Central memory CD8-positive, alpha-beta T cell (primary cell): Measurements from ENCODE around the gene TKT.

Source experiments
- ATAC-seq: fragments of 150-1000 bp; cut with Tn5 transposase; replicated peaks from 2 replicates; pipeline ENCODE4 v1.10.0; 2022; ENCODE audit warnings: mild to moderate bottlenecking, moderate FRiP score, moderate number of reproducible peaks; ENCODE audit not compliant: poor library complexity, severe bottlenecking; ENCODE audit errors: extremely low read depth
- DNase-seq, 2 donors: peaks; one replicate each; pipeline ENCODE4 v3.0.0; 2021; ENCODE audit warnings: low spot score in 2 of 2
- H3K27ac Mint-ChIP-seq: one replicate; pipeline ENCODE4 v1.8.0; 2022; ENCODE audit warnings: low read depth, mild to moderate bottlenecking, moderate library complexity, mixed read lengths
- H3K27me3 Mint-ChIP-seq: one replicate; pipeline ENCODE4 v1.8.0; 2022; ENCODE audit warnings: mixed read lengths
- H3K36me3 Mint-ChIP-seq: one replicate; pipeline ENCODE4 v1.8.0; 2022; ENCODE audit warnings: mild to moderate bottlenecking, moderate library complexity, mixed read lengths; ENCODE audit not compliant: insufficient read depth
- H3K4me1 Mint-ChIP-seq: one replicate; pipeline ENCODE4 v1.8.0; 2022; ENCODE audit warnings: mixed read lengths
- H3K4me3 Mint-ChIP-seq: one replicate; pipeline ENCODE4 v1.8.0; 2022; ENCODE audit warnings: mild to moderate bottlenecking, moderate library complexity, mixed read lengths
- H3K9me3 Mint-ChIP-seq: one replicate; pipeline ENCODE4 v1.8.0; 2022; ENCODE audit warnings: mixed read lengths

Gene TKT

GRCh38 chr3:53182764-53183355, 73.0 kb downstream of the TKT start:
- ATAC-seq (no peak), DNase-seq (no peak)
- Mint-ChIP-seq H3K9me3 (no peaks in the 10 kb centered on the region), H3K27me3 (no peaks in the 10 kb centered on the region), H3K4me1 (peaks cover 5% of the 10 kb centered on the region), H3K36me3 (peaks cover 46% of the 10 kb centered on the region), H3K27ac (no peak overlapping the region), H3K4me3 (no peak overlapping the region)

GRCh38 chr3:53181528-53181927, 74.3 kb downstream of the TKT start:
- peaks cover 40% of the 10 kb centered on the region for H3K36me3 Mint-ChIP-seq
- H3K27me3 Mint-ChIP-seq, result no peaks in the 10 kb centered on the region
- H3K27ac Mint-ChIP-seq, result no peak overlapping the region
- ATAC-seq (no peak), DNase-seq (no peak)
- peaks cover 5% of the 10 kb centered on the region for H3K4me1 Mint-ChIP-seq
- H3K4me3 Mint-ChIP-seq, result no peak overlapping the region
- H3K9me3 Mint-ChIP-seq, result no peaks in the 10 kb centered on the region

- ATAC-seq, result no peak
- Mint-ChIP-seq H3K4me3 (no peak overlapping the region), H3K36me3 (peaks cover 38% of the 10 kb centered on the region), H3K9me3 (no peaks in the 10 kb centered on the region), H3K27ac (no peak overlapping the region), H3K4me1 (peaks cover 8% of the 10 kb centered on the region), H3K27me3 (no peaks in the 10 kb centered on the region)
- DNase-seq, result no peak
These were observed 74.8 kb downstream of the TKT start for GRCh38 chr3:53181024-53181371.

DNA sequence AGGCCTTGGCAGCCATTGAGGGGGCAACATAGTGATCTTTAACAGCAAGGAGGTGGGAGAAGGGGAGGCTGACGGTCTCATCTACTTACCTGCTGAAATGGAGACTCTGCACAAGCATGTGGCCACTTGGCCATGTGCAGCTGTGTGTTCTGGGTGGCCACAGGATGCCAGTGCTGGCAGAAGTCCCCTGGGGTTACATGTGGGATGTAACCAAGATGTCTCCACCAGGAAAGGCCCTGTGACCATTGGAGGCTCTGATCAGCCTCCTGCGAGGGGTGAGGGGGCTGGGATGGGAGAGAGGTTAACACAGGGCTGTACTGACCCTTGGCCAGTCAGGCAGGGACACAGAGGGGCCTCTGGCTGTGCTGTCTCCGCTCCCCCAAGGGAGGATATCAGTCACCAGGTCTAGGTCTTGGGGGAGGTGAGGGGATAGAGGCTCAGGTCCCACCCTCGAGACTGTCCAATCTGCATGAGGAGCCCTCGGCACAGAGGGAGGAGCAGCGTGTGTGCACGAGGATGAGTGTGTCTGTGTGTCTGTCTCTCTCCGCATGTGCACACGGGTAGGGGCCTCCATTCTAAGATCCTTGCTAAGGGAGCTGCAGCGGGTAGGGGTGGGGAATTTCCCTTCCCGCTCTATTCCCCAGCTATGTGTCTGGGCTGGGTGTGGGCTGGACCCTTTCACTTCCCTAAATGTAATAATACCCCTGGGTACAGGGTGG, 75.4 kb downstream of the TKT start:
- Mint-ChIP-seq H3K4me3 (no peak overlapping the region), H3K4me1 (peaks cover 13% of the 10 kb centered on the region), H3K27ac (no peak overlapping the region), H3K9me3 (no peaks in the 10 kb centered on the region), H3K27me3 (no peaks in the 10 kb centered on the region), H3K36me3 (peaks cover 33% of the 10 kb centered on the region)
- no peak for DNase-seq
- ATAC-seq, result peak; percentile 59

DNA sequence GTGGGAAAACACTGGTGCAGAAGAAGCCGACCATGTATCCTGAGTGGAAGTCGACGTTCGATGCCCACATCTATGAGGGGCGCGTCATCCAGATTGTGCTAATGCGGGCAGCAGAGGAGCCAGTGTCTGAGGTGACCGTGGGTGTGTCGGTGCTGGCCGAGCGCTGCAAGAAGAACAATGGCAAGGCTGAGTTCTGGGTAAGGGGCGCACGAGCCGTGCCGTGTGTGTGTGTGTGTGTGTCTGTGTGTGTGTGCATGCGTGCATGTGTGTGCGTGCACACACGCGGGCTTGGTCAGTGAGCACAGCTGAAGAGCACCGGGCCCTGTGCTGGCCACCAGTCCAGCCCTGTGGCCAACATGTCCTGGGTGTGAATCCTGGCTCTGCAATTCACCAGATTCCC, 76.2 kb downstream of the TKT start:
- Mint-ChIP-seq H3K27ac (no peak overlapping the region), H3K9me3 (no peaks in the 10 kb centered on the region), H3K27me3 (no peaks in the 10 kb centered on the region), H3K4me3 (no peak overlapping the region), H3K4me1 (peaks cover 14% of the 10 kb centered on the region), H3K36me3 (peaks cover 28% of the 10 kb centered on the region)
- no peak for ATAC-seq
- DNase-seq, result no peak

DNA sequence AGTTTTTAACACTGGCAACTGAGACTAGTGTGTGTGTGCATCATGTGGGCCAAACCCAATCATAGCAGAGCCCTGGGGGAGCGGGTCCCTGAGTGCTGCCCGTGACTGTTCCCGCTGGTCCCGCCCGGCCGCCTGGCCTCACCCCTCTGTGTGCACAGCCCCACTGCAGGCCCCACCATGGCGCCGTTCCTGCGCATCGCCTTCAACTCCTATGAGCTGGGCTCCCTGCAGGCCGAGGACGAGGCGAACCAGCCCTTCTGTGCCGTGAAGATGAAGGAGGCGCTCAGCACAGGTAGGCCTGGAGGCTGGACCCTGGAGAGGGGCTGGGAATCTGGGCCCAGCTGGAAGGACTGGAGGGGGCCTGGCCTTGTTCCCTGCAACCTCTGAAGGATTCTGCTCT, 77.6 kb downstream of the TKT start:
- no peak for ATAC-seq
- H3K4me3 Mint-ChIP-seq, result no peak overlapping the region
- no peak overlapping the region for H3K27ac Mint-ChIP-seq
- H3K9me3 Mint-ChIP-seq, result no peaks in the 10 kb centered on the region
- H3K4me1 Mint-ChIP-seq, result peaks cover 20% of the 10 kb centered on the region
- H3K27me3 Mint-ChIP-seq, result no peaks in the 10 kb centered on the region
- H3K36me3 Mint-ChIP-seq, result peaks cover 24% of the 10 kb centered on the region
- DNase-seq, result no peak

DNA sequence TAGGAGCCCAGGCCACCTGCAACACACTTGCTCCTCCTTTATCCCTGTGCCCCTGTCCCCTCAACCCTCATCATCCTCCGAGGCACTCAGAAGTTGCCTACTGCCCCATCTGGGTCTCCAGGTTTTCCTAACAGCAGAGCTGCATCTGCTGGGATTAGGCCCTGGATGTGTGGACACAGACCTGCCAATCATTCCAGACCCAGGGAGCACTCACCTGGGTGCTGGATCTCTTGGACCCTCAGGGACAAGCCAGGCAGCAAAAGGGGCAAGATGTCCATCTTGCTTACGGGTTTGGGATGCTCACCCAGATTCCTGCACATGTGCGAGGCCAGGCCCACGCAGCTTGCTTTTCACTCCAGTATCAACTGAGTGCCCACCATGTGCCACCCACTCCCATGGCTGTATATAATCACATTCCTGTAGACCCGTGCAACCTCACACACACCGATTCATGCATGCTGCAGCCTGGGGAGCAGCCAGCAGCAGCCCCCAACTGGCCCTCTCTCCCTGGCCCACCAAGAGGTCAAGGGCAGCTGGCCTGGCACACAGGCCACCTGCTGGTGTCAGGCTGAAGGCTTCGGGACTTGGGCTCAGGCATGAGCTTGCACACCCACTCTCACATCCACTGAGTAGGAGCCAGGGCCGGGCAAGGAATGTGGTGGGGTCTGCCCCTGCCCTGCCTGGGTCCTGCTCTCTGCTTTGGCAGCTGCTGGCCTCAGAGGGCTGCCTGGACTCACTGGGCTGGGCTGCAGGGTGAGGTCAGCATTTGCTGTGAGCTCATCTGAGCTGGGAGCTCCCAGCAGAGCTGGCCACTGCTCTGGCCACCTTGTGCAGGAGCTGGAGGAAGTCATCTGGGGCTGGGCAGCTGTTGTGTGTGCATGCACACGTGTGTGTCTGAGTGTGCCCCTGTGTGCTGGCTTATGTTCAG, 79.9 kb downstream of the TKT start:
- Mint-ChIP-seq H3K9me3 (no peaks in the 10 kb centered on the region), H3K4me3 (no peak overlapping the region), H3K27me3 (no peaks in the 10 kb centered on the region), H3K36me3 (peaks cover 17% of the 10 kb centered on the region), H3K27ac (no peak overlapping the region), H3K4me1 (peaks cover 40% of the 10 kb centered on the region)
- ATAC-seq (no peak), DNase-seq (no peak)
